NCI-H748 (cell line): Measurements from ENCODE around the gene KIAA1217.

Experiments
- DNase-seq: peaks from one replicate; lab custom pipeline; 2025; ENCODE audit not compliant: unreplicated experiment; lab: John Stamatoyannopoulos, UW

The KIAA1217 gene, protein sequence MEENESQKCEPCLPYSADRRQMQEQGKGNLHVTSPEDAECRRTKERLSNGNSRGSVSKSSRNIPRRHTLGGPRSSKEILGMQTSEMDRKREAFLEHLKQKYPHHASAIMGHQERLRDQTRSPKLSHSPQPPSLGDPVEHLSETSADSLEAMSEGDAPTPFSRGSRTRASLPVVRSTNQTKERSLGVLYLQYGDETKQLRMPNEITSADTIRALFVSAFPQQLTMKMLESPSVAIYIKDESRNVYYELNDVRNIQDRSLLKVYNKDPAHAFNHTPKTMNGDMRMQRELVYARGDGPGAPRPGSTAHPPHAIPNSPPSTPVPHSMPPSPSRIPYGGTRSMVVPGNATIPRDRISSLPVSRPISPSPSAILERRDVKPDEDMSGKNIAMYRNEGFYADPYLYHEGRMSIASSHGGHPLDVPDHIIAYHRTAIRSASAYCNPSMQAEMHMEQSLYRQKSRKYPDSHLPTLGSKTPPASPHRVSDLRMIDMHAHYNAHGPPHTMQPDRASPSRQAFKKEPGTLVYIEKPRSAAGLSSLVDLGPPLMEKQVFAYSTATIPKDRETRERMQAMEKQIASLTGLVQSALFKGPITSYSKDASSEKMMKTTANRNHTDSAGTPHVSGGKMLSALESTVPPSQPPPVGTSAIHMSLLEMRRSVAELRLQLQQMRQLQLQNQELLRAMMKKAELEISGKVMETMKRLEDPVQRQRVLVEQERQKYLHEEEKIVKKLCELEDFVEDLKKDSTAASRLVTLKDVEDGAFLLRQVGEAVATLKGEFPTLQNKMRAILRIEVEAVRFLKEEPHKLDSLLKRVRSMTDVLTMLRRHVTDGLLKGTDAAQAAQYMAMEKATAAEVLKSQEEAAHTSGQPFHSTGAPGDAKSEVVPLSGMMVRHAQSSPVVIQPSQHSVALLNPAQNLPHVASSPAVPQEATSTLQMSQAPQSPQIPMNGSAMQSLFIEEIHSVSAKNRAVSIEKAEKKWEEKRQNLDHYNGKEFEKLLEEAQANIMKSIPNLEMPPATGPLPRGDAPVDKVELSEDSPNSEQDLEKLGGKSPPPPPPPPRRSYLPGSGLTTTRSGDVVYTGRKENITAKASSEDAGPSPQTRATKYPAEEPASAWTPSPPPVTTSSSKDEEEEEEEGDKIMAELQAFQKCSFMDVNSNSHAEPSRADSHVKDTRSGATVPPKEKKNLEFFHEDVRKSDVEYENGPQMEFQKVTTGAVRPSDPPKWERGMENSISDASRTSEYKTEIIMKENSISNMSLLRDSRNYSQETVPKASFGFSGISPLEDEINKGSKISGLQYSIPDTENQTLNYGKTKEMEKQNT (N-terminal part only)

DNA sequence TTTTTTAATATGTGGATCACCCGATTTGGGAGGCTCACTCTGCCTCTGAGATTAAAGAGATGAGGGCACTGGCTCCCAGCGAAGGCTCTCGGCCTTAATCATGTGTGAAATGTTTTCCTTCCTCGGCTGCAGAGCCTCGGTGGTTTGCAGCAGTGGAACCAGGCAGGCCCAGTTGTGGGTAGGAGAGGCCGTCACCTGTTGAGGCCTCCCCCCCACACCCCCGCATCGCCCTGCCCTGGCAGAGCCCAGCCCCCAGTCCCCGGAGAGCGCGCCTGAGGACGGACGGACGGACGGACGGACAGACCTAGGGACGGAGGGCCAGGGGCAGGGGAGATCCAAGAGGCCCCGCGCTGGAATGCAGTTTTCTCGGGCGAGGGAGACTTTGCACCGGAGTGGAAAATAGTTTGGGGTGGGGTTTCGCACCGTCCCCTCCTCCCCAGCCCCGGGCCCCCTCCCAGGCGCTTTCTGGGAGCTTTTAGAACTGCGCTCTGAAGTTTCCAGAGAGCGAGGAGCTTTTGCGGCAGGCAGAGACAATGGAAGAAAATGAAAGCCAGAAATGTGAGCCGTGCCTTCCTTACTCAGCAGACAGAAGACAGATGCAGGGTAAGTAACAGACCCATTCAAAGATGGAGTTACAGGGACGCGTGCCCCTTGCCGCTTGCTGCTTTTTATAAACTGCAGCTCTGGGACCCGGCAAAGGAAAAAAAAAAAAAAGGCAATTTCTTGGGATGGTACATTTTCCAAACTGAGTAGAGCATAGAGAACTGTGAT, at the start of gene KIAA1217:
Gene KIAA1217, plus strand, starts transcription at position 478 of the 771 bp plus-strand sequence. Its CDS starts 56 bp downstream, at position 534.
- no peak for DNase-seq

DNA sequence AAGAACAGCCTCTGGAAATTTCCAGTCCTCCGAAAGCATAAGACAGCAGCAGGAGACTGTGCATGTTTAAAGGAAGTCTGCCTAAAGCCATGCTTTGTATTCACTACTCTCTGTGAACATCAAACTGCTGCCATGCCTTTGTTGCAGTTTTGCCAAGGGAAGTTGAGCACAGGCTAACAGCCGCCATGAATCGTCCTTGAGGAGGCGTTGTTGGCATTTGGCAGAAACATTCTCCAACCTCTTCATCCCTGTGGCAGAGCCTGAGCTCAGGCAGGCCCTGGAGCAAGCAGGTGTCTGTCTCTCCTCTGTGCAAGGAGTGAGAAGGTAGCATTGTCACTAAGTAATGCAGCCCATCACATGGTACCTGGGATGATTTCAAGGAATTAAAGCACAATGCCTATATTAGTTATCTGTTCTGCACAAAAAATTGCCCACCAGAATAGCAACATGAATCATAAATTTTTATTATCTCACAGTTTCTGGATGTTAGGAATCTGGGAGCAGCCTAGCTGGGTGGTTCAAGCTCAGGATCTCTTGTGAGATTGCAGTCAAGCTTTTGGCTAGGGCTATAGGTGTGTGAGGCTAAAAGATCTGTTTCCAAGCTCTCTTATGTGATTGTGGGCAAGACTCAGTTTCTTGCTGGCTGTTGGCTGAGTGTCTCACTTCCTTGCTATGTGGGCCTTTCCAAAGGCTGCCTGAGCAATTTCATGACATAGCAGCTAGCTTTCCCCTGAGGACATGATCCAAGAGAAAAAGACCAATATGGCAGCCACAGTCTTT, 46.5 kb upstream of the KIAA1217 start:
- DNase-seq: no peak

DNA sequence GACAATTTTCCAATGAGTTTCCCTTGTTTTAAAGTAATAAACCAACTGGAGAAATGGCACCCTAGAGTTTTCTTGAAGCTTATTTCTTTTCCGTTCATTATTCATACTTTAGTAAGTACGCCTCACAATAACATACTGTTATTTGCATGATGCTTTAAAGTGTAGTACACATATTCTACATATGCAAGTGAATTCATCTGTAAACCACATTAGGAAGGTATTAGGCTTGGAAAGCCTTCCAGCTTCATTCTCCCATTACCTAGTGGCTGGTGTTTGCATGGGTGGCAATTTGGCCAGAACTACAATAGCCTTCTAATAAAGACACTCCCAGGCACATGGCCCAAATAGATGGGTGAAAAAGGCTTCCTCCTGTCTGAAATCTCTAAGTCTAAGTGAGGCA, 45.5 kb upstream of the KIAA1217 start:
- no peak for DNase-seq

DNA sequence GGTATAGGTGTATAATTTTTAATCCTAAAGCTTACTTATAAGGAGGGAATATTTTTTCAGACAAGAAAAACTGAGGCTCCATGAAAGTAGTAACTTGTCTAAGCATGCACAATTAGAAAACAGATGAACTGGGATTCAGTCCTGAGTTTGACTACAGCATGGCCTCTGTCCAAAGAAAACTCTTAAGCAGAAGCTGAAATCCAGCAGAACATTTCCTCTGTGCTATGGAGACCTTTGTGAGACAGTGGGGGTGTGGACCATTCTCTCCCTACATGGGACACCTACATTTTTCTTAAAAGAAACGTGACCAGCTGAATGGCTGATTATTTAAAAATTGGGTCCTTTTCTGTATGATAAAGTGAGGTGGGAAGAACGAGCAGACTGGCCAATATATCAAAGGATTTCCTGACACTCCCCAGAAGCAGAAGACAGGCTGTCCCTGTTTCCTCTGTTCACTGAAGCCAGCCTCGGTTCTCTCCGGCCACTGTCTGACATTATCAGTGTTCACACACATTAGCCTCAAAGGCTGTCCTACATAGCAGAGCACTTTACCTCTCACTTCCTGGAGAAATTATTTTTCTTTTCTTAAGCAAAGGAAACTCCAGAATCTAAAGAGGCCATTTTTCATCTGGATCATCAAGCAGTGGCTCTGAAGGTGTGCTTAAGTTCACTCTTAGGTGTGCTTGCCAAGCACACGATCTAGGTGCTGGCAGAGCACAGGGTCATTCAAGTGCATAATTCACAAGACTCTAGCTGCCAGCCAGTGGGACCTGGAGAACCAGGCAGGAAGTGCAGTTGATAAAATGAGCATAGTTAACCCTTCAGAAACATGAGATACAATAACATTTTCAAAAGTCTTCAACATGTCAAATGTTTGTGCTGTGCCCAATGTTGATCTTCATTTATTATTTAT, 40.4 kb upstream of the KIAA1217 start:
- DNase-seq: no peak

DNA sequence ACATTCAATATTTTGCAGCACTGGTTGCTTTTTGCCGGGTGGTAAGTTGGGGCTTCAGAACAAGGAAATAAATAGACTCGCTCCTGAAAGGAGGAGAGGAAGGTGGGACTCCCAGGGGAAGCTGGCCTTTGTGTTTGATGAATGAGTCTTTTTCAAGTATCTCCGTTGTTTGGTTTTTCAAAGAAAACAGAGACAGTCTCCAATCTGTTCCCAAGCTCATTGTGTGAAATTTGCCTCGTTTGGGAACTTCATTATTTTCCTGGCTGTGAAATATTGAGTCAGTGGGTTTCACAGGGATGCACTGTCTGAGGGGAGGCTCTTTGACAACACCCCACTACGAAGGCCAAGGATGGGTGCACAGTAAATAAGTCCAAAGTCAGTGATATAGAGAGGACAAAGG, 38.7 kb upstream of the KIAA1217 start:
- no peak for DNase-seq

DNA sequence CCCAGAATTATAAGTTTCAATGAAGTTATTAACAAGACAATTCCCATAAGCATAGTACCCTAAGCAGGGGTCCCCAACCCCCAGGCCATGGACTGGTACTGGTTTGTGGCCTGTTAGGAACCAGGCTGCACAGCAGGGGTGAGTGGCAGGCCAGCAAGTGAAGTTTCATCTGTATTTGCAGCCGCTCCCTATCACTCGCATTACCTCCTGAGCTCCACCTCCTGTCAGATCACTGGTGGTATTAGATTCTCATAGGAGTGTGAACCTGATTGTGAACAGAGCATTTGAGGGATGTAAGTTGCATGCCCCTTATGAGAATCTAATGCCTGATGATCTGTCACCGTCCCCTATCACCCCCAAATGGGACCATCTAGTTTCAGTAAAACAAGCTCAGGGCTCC, 36.0 kb upstream of the KIAA1217 start:
- no peak for DNase-seq

DNA sequence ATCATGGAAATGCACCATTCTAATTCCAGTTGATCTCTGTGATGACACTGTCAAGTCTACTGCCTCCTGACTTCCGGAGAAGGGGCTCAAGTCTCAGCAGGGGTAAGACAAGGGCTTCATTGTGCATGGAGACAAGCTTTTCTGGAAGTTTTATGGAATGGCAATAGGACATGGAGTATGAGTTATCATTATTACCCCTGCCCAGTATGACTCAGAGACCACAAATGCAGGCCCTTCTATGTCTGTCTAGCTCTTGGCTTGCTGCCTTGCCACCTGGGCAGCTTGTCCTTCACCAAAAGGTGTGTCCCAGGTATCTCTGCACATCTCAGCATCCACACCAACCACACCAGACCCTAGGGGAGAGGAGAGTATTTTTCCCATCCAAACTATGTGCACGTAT, 34.9 kb upstream of the KIAA1217 start:
- no peak for DNase-seq

DNA sequence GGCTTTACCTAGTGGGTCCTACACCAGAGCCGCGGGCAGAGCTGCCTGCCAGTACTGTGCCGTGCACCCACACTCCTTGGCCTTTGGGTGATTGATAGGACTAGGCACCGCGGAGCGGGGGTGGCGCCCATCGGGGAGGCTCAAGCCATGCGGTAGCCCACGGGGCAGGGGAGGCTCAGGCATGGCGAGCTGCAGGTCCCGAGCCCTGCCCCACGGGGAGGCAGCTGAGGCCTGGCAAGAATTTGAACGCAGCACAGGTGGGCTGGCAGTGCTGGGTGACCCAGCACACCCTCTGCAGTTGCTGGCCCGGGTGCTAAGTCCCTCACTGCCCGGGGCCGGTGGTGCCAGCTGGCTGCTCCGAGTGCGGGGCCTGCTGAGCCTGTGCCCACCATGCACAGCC, 32.3 kb upstream of the KIAA1217 start:
- DNase-seq: no peak

DNA sequence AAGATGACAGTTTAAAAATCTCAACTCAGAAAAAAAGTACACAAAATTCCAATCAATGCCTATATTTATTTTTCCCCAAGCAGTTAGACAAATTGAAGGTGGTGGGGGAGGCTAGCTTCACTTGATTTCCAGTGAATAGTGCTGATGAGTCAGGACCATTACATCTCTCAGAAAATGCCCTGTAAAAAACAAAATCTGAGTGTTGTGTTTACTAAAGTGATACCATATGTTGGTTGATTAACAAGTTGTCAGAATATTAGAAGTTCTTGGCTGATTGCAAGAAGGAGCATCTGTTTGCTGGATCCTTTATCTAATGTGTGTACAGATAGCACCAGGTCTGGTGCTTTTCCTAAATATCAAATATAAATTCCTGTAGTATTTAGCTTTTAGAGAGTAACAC, 31.3 kb upstream of the KIAA1217 start:
- no peak for DNase-seq

DNA sequence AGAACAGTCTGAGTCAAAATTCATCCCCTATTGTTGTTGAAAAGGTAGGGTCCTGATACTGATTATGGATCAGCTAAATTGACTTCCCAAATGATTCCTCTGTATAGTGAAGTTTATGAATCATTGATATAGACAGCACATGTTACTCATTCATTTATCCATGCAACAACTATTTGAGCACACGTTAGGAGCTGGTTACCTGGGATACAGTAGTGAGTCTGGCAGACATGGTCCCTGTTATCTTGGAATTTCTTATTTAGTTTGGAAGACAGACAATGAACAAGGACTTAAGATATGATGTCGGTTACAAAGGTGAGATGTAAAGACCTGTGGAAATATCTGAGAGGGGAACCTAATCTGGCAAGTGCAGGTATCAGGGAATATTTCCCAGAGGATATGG, 28.0 kb upstream of the KIAA1217 start:
- no peak for DNase-seq

DNA sequence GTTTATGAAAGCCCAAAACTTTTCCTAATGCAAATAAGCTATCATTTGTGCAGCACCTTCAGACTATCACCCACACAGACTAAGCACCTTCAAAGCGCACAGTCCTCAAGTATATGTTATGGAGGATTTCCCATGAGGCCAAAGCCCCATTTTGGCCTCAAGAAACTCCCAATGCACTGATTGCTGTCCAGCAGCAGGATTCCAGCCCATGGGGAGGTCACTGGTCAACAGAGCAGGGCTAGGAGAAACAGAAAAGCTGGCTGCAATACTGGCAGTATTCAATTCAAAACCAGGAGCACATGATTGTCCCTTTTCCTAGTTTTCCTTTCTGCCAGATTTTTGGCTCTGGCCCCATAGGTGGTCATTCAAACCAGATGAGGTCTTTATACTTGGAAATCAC, 24.5 kb upstream of the KIAA1217 start:
- DNase-seq: no peak

DNA sequence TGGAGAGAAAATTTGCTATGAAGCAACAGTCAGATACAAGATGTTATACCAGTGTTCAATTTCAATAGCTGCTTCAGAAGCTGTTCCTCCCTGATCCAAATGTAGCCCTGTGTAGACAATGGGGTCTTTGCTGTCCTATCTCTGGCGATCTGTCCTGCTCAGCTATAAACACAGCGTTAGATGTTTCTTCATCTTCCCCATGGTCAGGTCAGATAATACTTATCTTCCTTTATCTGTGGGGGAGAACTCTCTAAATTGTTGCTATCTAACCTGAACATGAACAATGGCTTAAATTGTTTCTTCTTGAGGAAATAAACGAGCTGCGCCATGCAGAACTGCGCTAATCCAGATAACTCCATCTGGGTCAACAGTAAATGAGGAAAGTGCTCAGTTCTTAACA, 15.6 kb upstream of the KIAA1217 start:
- no peak for DNase-seq

DNA sequence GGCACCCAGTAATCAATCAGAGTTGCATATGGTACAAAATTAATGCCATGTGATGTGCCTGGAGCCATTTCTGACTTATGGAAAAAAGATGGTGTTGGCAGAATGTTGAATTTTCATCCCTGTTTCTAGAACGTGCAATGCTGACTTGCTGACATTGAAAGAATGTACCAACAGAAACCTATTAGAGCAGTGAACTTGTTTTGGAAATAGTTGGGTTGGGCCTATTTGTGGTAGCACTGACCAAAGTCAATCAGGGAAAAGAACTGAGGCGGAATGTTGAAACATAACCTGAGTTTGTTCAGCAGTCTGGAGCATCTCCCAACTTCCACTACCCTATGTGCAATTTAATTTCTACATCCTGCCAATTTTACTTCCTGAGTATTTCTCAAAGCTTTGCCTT, 11.7 kb upstream of the KIAA1217 start:
- DNase-seq: no peak

DNA sequence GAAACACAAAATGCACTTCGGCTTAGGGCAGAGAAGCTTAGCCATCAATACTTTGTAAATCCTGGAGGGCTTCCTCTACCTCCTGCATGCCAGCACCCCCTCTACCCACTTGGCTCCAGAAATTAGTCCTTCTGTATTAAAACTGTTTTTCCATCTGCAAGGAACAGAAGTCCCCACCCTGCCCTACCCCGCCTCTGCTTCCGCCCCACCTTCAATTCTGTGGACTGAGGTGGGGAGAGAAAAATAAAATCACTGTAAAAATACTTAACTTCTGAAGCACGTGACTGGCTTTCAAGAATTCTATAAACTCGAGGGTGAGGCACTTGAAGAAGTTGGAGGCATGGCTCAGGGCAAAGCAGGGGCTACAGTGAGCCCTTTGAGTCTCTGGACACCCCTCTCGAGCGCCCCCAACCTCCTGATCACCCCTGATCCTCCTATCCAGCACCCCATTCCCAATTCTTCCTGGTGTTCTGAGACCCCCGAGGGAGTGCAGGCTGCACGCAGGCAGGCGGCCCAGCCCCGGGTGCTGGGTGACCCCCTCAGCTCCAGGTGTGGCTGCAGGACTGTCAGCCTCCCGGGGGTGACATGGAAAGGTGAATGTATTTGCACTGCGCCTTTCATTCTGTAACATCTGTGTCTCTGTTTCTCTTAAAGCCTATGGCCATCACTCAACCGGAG, 7.3 kb upstream of the KIAA1217 start:
- DNase-seq: no peak

DNA sequence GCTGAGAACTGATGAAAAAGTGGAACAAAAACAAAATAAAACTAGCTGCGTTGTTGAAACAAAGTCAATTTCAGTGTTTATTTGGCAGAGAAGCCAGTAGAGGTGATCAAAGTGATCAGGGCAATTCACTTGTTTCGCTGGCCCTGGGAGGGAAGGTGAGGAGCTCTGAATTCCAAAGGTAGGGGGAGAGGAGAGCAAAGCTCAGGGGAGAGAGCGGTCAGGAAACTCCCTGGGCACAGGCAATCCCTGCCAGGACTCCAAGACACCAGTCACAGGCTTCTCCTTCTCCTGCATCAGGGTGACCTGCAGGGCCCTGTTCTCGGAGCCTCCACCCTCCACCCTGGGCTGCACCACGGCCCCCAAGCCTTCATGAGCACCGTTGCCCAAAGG, 6.8 kb upstream of the KIAA1217 start:
- DNase-seq: no peak

DNA sequence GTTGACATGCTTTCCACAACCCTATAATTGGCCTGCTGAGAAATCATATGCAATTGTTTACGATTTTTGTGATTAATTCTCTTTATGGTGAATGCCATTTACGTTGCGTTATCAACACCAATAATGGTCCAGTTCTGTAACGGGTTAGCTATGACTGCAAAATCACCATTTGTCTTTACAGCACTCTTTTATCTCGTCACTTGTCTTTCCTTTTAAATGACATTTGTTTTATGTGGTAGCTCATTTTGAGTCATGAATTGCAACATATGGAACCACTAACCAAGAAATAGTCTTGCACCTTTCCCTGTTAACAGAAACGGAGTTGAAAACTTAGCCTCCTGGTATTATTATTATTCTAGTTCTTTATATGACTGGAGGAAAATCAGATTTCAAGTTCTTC, 3.1 kb upstream of the KIAA1217 start:
- no peak for DNase-seq

DNA sequence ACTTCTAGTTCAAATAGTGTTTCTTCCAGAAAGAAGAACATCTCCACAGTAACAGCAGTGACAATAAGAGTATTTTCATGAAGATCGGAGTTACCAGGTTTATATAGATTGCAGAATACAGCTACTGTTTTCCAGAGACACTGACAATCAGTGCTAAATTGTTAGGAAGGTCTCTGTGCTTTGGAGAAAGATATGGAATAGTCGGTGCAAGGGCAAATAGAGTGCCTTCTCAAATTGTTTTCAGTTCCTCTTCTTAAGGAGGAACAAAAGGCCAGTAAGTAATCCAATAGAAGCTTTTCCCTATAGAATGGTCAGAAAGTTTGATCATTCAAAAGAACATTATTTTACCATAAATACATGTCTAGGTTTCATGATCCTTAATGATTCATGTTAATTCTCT, 2.6 kb upstream of the KIAA1217 start:
- no peak for DNase-seq

DNA sequence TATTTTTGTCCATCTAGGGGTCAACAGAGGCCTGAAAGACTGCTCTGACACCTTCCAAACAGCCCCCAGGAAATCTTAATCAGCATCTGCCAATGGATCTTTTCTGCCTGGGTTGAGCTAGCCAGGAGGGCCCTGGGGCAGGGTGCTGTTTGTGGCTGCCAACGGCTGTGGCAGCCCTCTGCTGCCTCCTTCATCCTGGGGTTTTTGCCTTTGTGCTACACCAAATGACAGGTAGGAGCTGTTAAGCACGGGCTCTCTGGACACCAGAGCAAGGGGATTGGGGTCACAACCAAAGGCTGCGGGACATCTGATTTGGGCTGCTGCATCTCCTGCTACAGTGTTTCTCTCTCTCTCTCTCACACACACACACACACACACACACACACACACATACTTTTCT, 2.0 kb upstream of the KIAA1217 start:
- DNase-seq: no peak
